ENCODE results near the gene CAPN2. TPM values are rescaled to one million over a fixed set of nuclear protein-coding genes. Genes with fewer than 3 reads are reported as not detected.

CAPN2 gene
- total RNA-seq, 1 experiment from 2014 or later, result 459 TPM

DNA sequence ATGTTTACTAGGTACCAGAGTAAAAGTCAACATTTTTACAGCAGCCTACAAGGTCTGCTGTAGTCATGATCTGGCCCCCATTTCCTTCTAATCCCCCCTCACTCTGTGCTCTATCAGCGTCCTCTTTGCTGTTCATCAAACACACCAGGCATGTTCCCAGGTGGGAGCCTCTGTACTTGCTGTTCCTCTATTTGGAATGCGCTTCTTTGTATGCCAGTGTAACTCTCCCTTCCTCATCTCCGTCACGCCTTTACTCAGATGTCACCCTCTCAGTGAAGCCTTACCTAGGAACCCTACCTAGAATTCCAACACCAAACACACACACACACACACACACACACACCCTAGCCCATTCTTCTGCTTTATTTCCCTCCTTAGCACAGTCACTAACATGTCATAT, 112.4 kb downstream of the CAPN2 start:
- H3K27ac ChIP-seq, result no peak overlapping the region
- H3K4me1 ChIP-seq (replicated peaks; ENCODE audit: insufficient read depth), result peaks cover 34% of the 10 kb centered on the region
- no TSS peak for BruUV-seq (replicated peaks)
- TF ChIP-seq CTCF (conservative IDR thresholded peaks at IDR 0.05) (no peak), EZH2 (IDR thresholded peaks at IDR 0.05; ENCODE audit: low read depth) (no peak)
- no peak overlapping the region for H3K4me2 ChIP-seq
- peaks cover 98% of the 10 kb centered on the region for H3K79me2 ChIP-seq (ENCODE audit: low read depth)
- H3F3A ChIP-seq (ENCODE audit: insufficient read depth, low read depth), result peaks cover 29% of the 10 kb centered on the region
- POLR2A ChIA-PET (ENCODE audit: unreplicated experiment), result no interaction called here
- H3K27me3 ChIP-seq (ENCODE audit: insufficient read depth, low read depth), result no peaks in the 10 kb centered on the region
- H4K20me1 ChIP-seq (ENCODE audit: insufficient read depth), result 0 out of 2 replicates have a peak, but pooled peaks cover 5% of the 10 kb centered on the region
- DNase-seq, result no peak
- intact Hi-C loops (cut with micrococcal nuclease; ENCODE audit: unreplicated experiment), result no loop called here
- CTCF ChIA-PET, result no interaction called here
- H3K4me3 ChIP-seq, result no peak overlapping the region
- H3K9me2 ChIP-seq (ENCODE audit: insufficient read depth), result no peaks in the 10 kb centered on the region
- no peak overlapping the region for H2AFZ ChIP-seq
- H3K36me3 ChIP-seq (ENCODE audit: low read depth), result peaks cover 17% of the 10 kb centered on the region; the same call in 1 of the 2 replicates
- H3K9me3 ChIP-seq (ENCODE audit: insufficient read depth, low read depth), result no peaks in the 10 kb centered on the region

Other genes with a start within 250 kb of the CAPN2 start
- 85.6 and 94.7 TPM in 2 replicates for gene CAPN8, start 46.8 kb upstream of the CAPN2 start, total RNA-seq (2021)
- gene TP53BP2, start 133.4 kb downstream of the CAPN2 start, total RNA-seq (2021), result 63.1 and 81.4 TPM in 2 replicates